ENCODE data around the gene ZNF385A. TPM values are rescaled to one million over a fixed set of nuclear protein-coding genes. Genes with fewer than 3 reads are reported as not detected.

ZNF385A gene
- total RNA-seq, 2 experiments from 2014 or later, result 0.32 to 2.9 TPM

DNA sequence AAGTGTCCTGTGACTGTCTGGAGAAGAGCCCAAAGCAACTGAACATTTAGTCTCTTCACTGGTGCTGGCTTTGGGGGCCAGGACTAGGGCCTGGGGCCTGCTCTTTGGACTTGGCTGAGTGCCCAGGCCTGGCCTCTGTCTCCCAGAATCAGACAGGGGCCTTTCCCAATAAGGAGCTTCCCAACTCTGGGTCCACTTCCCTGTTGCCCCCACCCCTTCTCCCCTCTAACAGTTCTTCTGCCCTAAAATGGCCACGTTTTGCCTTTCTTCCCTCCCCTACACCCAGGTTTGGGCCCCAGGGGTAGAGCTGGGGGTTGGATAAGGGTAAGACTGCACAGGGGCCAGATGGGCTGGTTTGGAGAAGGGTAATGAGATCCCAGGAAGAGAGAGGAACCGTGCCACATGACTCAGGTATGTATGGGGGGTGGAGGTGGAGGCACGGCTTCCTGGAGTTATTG, 44.5 kb upstream of the ZNF385A start:
- Histone ChIP-seq H2AFZ (ENCODE audit: low read length) (no peak overlapping the region), H3K9me2 (ENCODE audit: insufficient read depth, low read length) (no peaks in the 10 kb centered on the region), H3K4me2 (ENCODE audit: low read length) (no peak overlapping the region), H3K4me1 (ENCODE audit: insufficient read depth, low read length, poor library complexity, severe bottlenecking) (no peaks in the 10 kb centered on the region), H3K9me3 (ENCODE audit: low read length) (no peaks in the 10 kb centered on the region), H3K27ac (ENCODE audit: low read depth, low read length, poor library complexity, severe bottlenecking) (no peak overlapping the region), H3K4me3 (ENCODE audit: low read depth, low read length, poor library complexity, severe bottlenecking) (no peak overlapping the region), H3K36me3 (ENCODE audit: insufficient read depth, low read length) (no peaks in the 10 kb centered on the region), H4K20me1 (ENCODE audit: insufficient read depth, low read length) (no peaks in the 10 kb centered on the region), H3K79me2 (ENCODE audit: insufficient read depth, low read depth, low read length) (no peaks in the 10 kb centered on the region)
- ChIA-PET CTCF (ENCODE audit: unreplicated experiment) (no interaction called here), POLR2A (interaction anchor here (0.6 to 0.8 kb wide), 2 partner anchors 14 to 1936 kb away, joined by 3 to 4 read pairs; no protein-coding TSS in a partner anchor)
- intact Hi-C loops (cut with micrococcal nuclease; ENCODE audit: unreplicated experiment), result no loop called here
- TF ChIP-seq, protein P1, sequence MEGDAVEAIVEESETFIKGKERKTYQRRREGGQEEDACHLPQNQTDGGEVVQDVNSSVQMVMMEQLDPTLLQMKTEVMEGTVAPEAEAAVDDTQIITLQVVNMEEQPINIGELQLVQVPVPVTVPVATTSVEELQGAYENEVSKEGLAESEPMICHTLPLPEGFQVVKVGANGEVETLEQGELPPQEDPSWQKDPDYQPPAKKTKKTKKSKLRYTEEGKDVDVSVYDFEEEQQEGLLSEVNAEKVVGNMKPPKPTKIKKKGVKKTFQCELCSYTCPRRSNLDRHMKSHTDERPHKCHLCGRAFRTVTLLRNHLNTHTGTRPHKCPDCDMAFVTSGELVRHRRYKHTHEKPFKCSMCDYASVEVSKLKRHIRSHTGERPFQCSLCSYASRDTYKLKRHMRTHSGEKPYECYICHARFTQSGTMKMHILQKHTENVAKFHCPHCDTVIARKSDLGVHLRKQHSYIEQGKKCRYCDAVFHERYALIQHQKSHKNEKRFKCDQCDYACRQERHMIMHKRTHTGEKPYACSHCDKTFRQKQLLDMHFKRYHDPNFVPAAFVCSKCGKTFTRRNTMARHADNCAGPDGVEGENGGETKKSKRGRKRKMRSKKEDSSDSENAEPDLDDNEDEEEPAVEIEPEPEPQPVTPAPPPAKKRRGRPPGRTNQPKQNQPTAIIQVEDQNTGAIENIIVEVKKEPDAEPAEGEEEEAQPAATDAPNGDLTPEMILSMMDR (conservative IDR thresholded peaks at IDR 0.05; ENCODE audit: low read length), result no peak
- no peak for TF ChIP-seq EZH2phosphoT487 (IDR thresholded peaks at IDR 0.05; ENCODE audit: borderline replicate concordance, low read depth, low read length)
- no TSS peak for BruUV-seq (replicated peaks)
- DNase-seq (ENCODE audit: low spot score), result no peak

DNA sequence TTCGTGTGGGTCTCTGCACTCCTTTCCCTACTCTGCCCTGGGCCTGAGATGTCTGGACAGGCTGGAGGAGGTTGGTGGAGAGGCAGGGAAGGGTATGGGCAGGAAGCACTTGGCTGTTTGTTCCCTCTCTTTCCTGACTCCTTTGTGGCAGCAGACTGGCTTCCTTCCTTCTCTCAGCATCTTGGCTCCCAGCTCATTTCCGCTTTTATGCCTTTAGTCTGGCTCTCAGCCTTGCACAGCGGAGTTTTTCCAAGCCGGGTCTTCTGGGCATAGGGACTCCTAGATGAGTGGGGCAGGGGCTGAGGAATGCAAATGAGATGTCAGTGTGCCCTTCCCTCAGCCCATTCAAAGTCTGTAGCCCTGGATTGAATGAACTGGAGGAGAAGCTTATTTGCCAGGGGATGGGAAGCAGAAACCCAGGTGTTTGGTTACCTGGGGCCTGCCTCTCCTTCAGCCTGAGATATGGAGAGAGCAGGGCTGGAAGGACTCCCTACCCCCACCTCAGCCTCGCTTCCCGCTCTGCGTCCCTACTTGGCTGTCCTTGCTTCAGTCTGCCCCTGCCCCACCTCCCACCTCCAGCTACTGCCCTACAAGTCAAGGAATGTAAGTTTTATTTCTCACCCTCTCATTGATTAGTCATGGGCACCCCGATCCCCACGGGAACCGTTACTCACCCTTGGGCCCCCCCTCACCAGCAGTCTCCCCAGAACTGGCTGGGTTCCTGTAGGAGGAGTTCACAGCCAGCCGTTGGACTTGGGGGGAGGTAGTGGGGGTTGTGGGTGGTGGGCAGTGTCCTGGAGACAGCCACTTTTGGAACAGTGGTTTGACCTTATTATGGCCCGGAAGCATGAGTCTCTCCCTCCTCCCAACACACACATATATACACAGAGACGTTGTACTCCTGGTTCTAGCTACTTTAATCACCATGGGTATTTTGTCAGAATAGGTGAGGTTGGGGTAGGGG, 43.8 kb upstream of the ZNF385A start:
- intact Hi-C loops (cut with micrococcal nuclease; ENCODE audit: unreplicated experiment), result no loop called here

More for the DNA sequence above, 43.8 kb upstream of the ZNF385A start:
- no peaks in the 10 kb centered on the region for H3K79me2 ChIP-seq (ENCODE audit: insufficient read depth, low read depth, low read length)
- H2AFZ ChIP-seq (ENCODE audit: low read length), result no peak overlapping the region
- H3K9me3 ChIP-seq (ENCODE audit: low read length), result no peaks in the 10 kb centered on the region
- no peaks in the 10 kb centered on the region for H3K4me1 ChIP-seq (ENCODE audit: insufficient read depth, low read length, poor library complexity, severe bottlenecking)
- no TSS peak for BruUV-seq (replicated peaks)
- TF ChIP-seq, protein P1 (conservative IDR thresholded peaks at IDR 0.05; ENCODE audit: low read length), result no peak
- TF ChIP-seq EZH2phosphoT487 (IDR thresholded peaks at IDR 0.05; ENCODE audit: borderline replicate concordance, low read depth, low read length), result no peak
- POLR2A ChIA-PET, result interaction anchor here (0.6 kb wide), 1 partner anchor 1937 kb away, joined by 3 read pairs; no protein-coding TSS in a partner anchor
- H4K20me1 ChIP-seq (ENCODE audit: insufficient read depth, low read length), result no peaks in the 10 kb centered on the region
- H3K27ac ChIP-seq (ENCODE audit: low read depth, low read length, poor library complexity, severe bottlenecking), result no peak overlapping the region
- no peak overlapping the region for H3K4me3 ChIP-seq (ENCODE audit: low read depth, low read length, poor library complexity, severe bottlenecking)
- DNase-seq (ENCODE audit: low spot score), result no peak
- H3K4me2 ChIP-seq (ENCODE audit: low read length), result no peak overlapping the region
- H3K9me2 ChIP-seq (ENCODE audit: insufficient read depth, low read length), result no peaks in the 10 kb centered on the region
- CTCF ChIA-PET (ENCODE audit: unreplicated experiment), result interaction anchor here (0.6 kb wide), 2 partner anchors 15 to 29 kb away, joined by 3 read pairs; no protein-coding TSS in a partner anchor
- H3K36me3 ChIP-seq (ENCODE audit: insufficient read depth, low read length), result no peaks in the 10 kb centered on the region

Data from OCI-LY7 (cell line).